HG02938 (cell line): ENCODE results near the gene PERCC1.
"Not testable (repeated sequence)": the region's sequence is repeated elsewhere in the genome, so short reads cannot be mapped to it uniquely, and the experiment has no call there.

Experiments
- ATAC-seq: cut with Tn5 transposase; IDR thresholded peaks from one replicate; pipeline ENCODE4 v1.9.1; 2021; ENCODE audit warnings: mild to moderate bottlenecking, moderate library complexity; ENCODE audit not compliant: unreplicated experiment

Gene PERCC1

GRCh38 chr16:1433263-1433560 lies 2.3 kb downstream of the PERCC1 start:
- ATAC-seq, result no peak

GRCh38 chr16:1433756-1434155 lies 2.9 kb downstream of the PERCC1 start:
- ATAC-seq, result no peak

DNA sequence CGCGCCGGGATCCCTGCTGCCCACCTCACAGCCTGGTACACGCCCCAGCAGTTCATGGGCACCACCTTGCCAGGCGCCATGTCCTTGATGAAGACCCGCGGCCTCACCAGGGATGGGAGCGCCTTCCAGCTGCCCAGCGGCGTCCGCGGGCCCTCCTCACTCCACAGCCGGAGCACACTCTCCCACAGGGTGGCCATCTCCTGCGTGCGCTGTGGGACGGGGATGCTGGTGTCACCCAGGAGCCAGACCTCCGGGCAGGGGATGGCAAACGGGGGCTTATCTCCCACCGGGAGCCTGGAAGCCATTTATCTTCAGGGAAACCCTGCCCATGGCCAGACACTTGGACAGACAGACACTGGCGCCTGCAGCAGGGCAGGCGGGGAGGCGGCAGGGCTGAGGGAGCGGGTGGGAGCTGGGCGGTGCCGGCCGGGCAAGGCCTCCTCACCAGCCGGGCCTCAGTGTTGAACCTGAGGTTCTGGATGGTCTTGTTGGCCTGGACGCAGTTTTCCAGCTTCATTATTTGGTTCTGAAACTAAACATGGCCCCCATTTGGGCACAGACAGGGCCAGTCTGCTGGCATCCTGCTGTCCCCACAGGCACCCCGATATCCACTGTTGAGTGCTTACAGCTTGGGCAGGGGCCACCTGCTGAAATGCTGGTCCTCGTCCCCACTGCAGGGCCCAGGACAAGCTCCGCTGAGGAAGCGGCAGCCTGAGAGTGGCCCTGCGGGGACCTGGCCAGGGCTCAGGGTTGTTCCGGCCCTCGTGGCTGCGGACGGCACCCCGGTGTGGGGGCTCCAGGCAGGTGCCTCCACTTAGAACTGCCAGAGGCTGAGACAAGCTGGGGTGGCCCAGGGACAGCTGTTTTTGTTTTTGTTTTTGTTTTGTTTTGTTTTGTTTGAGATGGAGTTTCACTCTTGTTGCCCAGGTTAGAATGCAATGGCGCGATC lies 4.0 kb downstream of the PERCC1 start:
- no peak for ATAC-seq

DNA sequence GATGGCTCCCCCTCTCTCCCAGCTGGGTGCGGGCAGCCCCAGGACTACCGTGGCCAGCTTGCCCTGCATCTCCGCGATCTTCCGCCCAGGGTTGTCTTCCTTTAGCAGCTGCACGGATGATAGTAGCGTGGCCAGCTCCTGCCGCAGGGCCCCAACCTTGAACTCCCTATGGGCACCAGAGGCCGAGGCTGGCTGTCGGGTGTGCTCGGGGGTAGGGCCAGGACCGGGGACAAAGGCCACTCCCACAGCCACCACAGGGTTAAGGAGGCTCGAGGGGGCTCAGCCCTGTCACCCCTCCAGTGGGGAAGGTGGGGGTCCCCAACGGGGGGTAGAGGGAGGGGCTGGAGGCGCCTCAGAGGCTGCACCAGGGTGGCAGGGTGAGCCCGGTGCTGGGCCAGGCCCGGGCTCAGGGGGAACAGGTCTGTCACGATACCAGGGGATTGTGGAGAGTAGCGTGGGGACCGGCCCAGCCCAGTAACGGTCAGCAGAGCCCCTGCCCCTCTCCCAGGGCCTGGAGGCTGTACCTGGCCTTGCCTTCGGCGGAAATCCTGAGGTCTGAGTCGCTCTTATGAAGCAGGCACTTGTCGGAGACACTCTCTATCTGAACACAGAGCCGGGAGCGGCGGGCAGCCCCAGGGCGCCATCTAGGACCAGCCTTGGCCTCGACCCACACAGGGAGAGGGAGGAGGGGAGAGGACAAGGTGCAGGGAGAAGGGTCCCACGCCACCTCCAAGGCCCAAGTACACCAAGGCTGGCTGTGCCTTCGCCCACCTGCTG lies 5.2 kb downstream of the PERCC1 start:
- ATAC-seq, result no peak

DNA sequence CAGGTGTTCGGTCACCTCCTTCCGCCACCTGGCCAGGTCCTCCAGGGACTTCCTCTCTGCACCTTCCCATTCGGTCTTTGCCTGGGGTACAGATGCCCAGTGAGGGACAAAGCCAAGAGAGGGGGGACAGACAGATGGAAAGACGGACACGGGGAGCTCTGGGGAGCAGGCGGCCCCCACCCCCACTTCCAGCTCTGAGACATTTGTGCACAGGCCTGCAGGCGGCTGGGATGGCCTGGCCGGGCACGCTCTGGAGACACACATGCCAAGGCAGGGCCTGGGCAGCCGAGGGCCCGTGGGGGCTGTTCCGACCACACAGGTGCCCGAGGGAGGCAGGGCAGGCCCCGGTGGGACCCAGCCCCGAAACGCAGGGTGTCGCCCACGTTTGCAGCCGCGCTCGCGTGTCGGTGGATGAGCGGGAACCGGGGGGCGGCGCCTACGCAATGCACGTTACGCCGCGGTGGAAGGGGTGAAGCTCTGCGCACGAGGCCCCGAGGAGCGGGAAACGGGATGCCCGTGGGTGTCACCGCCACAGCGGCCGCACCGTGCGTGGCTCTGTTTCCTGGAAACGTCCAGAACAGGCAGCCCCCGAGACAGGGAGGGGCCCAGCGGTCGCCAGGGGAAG lies 6.0 kb downstream of the PERCC1 start:
- ATAC-seq, result no peak

DNA sequence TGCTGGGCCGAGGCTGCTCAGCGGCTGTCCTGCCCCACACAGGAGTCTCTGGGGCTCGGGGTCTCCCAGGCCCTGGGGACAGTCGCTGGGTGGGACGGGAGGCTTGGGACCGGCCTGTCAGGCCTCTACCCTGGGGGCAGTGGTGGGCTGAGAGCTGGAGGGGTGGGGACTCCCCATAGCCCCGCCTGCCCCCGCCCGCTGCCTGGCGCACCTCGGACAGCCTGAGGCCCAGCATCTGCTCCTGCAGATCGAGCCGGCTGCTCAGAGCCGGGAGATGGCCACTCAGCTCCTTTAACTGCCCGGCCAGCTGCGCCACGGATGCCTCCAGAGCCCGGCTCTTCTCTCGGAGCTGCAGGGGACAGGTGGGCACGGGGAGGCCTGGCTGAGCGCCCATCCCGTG lies 6.7 kb downstream of the PERCC1 start:
- ATAC-seq, result no peak

- no peak for ATAC-seq
Measured at GRCh38 chr16:1438229-1439057, 7.6 kb downstream of the PERCC1 start.

GRCh38 chr16:1439058-1439698 lies 8.3 kb downstream of the PERCC1 start:
- no peak for ATAC-seq

DNA sequence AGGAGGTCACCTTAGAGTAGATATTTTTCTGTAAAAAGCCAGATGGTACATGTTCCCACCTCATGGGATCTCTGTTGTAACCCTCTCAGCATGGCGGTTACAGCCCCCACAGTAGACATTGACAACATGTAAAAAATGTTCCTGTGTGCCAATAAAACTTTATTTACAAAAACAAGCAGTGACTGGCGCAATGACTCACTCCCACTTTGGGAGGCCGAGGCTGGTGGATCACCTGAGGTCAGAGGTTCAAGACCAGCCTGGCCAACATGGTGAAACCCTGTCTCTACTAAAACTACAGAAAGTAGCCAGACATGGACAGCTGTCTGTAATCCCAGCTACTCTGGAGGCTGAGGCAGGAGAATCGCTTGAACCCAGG lies 8.8 kb downstream of the PERCC1 start:
- not testable (repeated sequence) for ATAC-seq

- no peak for ATAC-seq
Measured at GRCh38 chr16:1441391-1441829, 10.5 kb downstream of the PERCC1 start.

DNA sequence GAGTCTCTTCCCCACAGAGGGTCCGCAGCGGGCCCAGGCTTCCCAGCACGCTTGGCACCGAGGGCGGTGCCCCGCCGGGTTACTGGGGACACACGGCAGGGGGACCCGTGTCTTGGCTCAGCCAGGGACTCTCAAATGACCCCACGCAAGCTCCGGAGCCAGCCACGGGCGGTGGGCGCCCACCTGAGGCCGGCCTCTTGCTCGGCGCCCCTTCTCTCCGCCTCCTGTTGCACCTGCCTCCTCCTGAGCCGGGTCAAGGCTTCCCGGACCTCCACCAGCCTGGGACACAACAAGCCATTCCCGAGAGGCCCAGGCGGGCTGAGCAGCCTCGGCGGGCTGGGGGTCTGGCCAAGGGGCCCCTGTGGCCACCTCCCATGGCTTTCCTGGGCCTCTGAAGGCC lies 11.8 kb downstream of the PERCC1 start:
- ATAC-seq, result no peak

DNA sequence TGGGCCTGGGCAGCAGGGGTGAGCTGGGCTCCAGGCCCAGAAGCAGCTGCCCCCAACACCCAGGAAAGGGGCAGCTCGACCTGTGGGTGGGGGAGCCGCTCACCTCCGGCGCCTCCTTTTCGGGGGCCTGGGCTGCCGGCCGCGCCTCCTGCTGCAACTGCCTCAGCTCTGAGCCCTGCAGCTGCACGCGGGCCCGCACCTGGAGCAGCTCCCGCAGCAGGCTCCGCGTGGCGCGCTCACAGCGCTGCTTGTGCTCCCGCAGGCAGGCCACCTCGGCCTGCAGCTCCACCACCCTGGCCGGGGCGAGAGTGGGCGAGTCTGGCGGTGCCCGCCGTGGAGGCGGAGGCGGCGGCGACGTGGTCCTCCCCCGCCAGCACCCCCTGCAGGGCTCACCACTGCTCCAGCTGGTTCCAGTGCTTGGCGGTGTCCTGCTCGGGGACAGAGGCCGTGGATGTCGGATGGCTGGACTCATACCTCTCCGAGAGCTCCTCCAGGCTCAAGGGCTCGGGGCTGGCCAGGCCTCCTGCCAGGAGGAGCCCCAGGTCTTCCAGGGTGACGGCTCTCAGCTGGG lies 12.6 kb downstream of the PERCC1 start:
- no peak for ATAC-seq

- ATAC-seq, result no peak
Measured at GRCh38 chr16:1443980-1444729, 13.3 kb downstream of the PERCC1 start, which contains the start of gene CCDC154. Gene CCDC154 (minus strand): TSS chr16:1444556. CDS start chr16:1444322, 234 bp downstream.

DNA sequence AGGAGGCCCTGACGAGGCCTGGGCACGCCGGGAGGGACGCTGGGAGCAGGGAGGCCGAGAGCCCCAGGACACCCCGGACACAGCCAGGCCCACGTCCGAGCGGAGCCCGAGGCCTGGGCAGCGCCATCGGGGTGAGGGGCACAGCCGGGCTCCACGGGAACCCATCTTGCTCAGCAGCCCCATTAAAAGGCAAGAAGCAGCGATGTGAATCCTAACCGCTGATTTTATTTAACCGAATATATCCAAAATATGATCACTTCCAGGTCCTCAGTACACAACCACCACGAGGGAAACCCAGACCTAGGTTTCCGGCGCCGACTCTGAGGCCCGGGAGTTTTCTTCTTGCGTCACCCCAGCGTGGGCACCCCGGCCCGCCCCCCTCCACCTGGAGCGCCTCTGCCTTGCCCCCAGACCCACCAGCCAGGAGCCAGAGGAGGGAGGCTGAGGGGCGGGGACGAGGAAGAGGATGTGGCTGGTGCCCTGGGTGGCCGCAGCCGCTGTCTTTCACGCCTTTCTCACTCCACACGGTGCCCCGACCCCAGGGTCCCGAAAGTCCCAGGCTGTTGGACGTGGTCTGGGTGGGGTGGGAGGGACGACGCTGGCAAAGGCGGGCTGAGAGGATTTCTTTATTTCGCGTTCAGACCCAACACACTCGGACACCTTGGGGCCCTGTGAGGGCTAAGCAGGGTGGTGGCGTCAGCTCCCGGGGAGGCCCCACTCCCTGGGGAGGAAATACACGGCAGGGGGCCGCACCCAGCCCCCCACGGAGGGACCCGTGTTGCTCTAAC lies 14.0 kb downstream of the PERCC1 start:
- no peak for ATAC-seq

- ATAC-seq, result no peak
Measured at GRCh38 chr16:1445518-1446203, 14.8 kb downstream of the PERCC1 start.

GRCh38 chr16:1446296-1447080 lies 15.6 kb downstream of the PERCC1 start:
- no peak for ATAC-seq

GRCh38 chr16:1447965-1448364 lies 17.1 kb downstream of the PERCC1 start:
- ATAC-seq, result no peak
